Rectal smooth muscle tissue (tissue), 1 donor: ENCODE data around the gene DAZAP1.
A peak's percentile ranks its signal among the peaks of the same experiment; 100 is the strongest.

Source experiments
- H3K27ac ChIP-seq: one replicate; pipeline ENCODE4 v1.7.0; 2013; ENCODE audit warnings: low read depth, low read length, inconsistent platforms
- H3K27me3 ChIP-seq: one replicate; pipeline ENCODE4 v1.7.0; 2013; ENCODE audit warnings: low read length; ENCODE audit not compliant: control insufficient read depth, insufficient read depth
- H3K36me3 ChIP-seq: one replicate; pipeline ENCODE4 v1.7.0; 2013; ENCODE audit warnings: low read length; ENCODE audit not compliant: control insufficient read depth, insufficient read depth
- H3K4me1 ChIP-seq: one replicate; pipeline ENCODE4 v1.7.0; 2013; ENCODE audit warnings: low read length; ENCODE audit not compliant: control insufficient read depth, insufficient read depth
- H3K4me3 ChIP-seq: one replicate; pipeline ENCODE4 v1.7.0; 2013; ENCODE audit warnings: low read length
- H3K9ac ChIP-seq: one replicate; pipeline ENCODE4 v1.7.0; 2013; ENCODE audit warnings: low read length

Gene DAZAP1

GRCh38 chr19:1407528-1408299 is at the start of gene DAZAP1:
TSS of gene DAZAP1 (plus strand) at chr19:1407586. CDS start at chr19:1407774, 188 bp downstream.
- Histone ChIP-seq H3K4me3 (peak within 1 kb of the TSS; percentile 75), H3K27me3 (peaks cover 3% of the 10 kb centered on the region), H3K27ac (peak within 1 kb of the TSS; percentile 83), H3K36me3 (peaks cover 2% of the 10 kb centered on the region), H3K4me1 (peaks cover 21% of the 10 kb centered on the region), H3K9ac (peak within 1 kb of the TSS; percentile 62)

GRCh38 chr19:1360126-1360817 is 47.1 kb upstream of the DAZAP1 start:
- peak overlapping the region; percentile 66 for H3K27ac ChIP-seq
- peaks cover 25% of the 10 kb centered on the region for H3K4me1 ChIP-seq
- no peaks in the 10 kb centered on the region for H3K27me3 ChIP-seq
- H3K36me3 ChIP-seq, result peaks cover 12% of the 10 kb centered on the region
- no peak overlapping the region for H3K4me3 ChIP-seq
- no peak overlapping the region for H3K9ac ChIP-seq

- H3K9ac ChIP-seq, result no peak overlapping the region
- peaks cover 23% of the 10 kb centered on the region for H3K4me1 ChIP-seq
- H3K4me3 ChIP-seq, result peak overlapping the region; percentile 22
Measured at GRCh38 chr19:1360818-1361461, 46.4 kb upstream of the DAZAP1 start.

GRCh38 chr19:1361601-1362386 is 45.6 kb upstream of the DAZAP1 start:
- Histone ChIP-seq H3K4me3 (peak overlapping the region; percentile 22), H3K36me3 (peaks cover 25% of the 10 kb centered on the region), H3K9ac (no peak overlapping the region), H3K27ac (peak overlapping the region; percentile 4), H3K4me1 (peaks cover 16% of the 10 kb centered on the region), H3K27me3 (no peaks in the 10 kb centered on the region)

More at GRCh38 chr19:1360818-1361461, 46.4 kb upstream of the DAZAP1 start:
- H3K27ac ChIP-seq, result peak overlapping the region; percentile 66
- H3K36me3 ChIP-seq, result peaks cover 17% of the 10 kb centered on the region
- no peaks in the 10 kb centered on the region for H3K27me3 ChIP-seq

GRCh38 chr19:1362387-1363257 is 44.8 kb upstream of the DAZAP1 start:
- peaks cover 14% of the 10 kb centered on the region for H3K4me1 ChIP-seq
- no peak overlapping the region for H3K27ac ChIP-seq
- peaks cover 26% of the 10 kb centered on the region for H3K36me3 ChIP-seq
- H3K27me3 ChIP-seq, result no peaks in the 10 kb centered on the region
- H3K4me3 ChIP-seq, result no peak overlapping the region
- H3K9ac ChIP-seq, result no peak overlapping the region

GRCh38 chr19:1363599-1363998 is 43.8 kb upstream of the DAZAP1 start:
- H3K27ac ChIP-seq, result no peak overlapping the region
- H3K4me1 ChIP-seq, result peaks cover 14% of the 10 kb centered on the region
- no peak overlapping the region for H3K4me3 ChIP-seq
- H3K9ac ChIP-seq, result no peak overlapping the region
- peaks cover 20% of the 10 kb centered on the region for H3K36me3 ChIP-seq
- no peaks in the 10 kb centered on the region for H3K27me3 ChIP-seq

- Histone ChIP-seq H3K27me3 (no peaks in the 10 kb centered on the region), H3K27ac (no peak overlapping the region), H3K4me1 (peaks cover 14% of the 10 kb centered on the region), H3K9ac (no peak overlapping the region), H3K4me3 (no peak overlapping the region), H3K36me3 (peaks cover 20% of the 10 kb centered on the region)
Measured at GRCh38 chr19:1364070-1364704, 43.2 kb upstream of the DAZAP1 start.

GRCh38 chr19:1365319-1366269 is 41.8 kb upstream of the DAZAP1 start:
- Histone ChIP-seq H3K9ac (no peak overlapping the region), H3K4me1 (peaks cover 10% of the 10 kb centered on the region), H3K27me3 (no peaks in the 10 kb centered on the region), H3K36me3 (peaks cover 28% of the 10 kb centered on the region), H3K27ac (no peak overlapping the region), H3K4me3 (no peak overlapping the region)

GRCh38 chr19:1366296-1366695 is 41.1 kb upstream of the DAZAP1 start:
- Histone ChIP-seq H3K4me3 (no peak overlapping the region), H3K9ac (no peak overlapping the region), H3K36me3 (peaks cover 35% of the 10 kb centered on the region), H3K4me1 (peaks cover 6% of the 10 kb centered on the region), H3K27me3 (no peaks in the 10 kb centered on the region), H3K27ac (no peak overlapping the region)
